Subcutaneous abdominal adipose tissue (tissue), 5 donors: ENCODE data around the gene CHST9.

ENCODE experiments used
- H3K27ac ChIP-seq: one replicate; pipeline ENCODE4 v1.7.0; 2013; ENCODE audit warnings: low read depth, mild to moderate bottlenecking, inconsistent platforms, low read length, moderate library complexity
- H3K27me3 ChIP-seq, 5 donors: one replicate each; pipeline ENCODE4 v1.7.0; 2013; ENCODE audit warnings: low read length in 5 of 5, inconsistent platforms in 1 of 5; ENCODE audit not compliant: control insufficient read depth in 5 of 5, insufficient read depth in 4 of 5
- H3K36me3 ChIP-seq, 5 donors: one replicate each; pipeline ENCODE4 v1.7.0; 2013; ENCODE audit warnings: low read length in 5 of 5; ENCODE audit not compliant: control insufficient read depth in 5 of 5, insufficient read depth in 5 of 5
- H3K4me1 ChIP-seq, 5 donors: one replicate each; pipeline ENCODE4 v1.7.0; 2013; ENCODE audit warnings: low read length in 5 of 5, mild to moderate bottlenecking in 3 of 5, moderate library complexity in 1 of 5; ENCODE audit not compliant: control insufficient read depth in 5 of 5, insufficient read depth in 5 of 5
- H3K4me3 ChIP-seq, 5 donors: one replicate each; pipeline ENCODE4 v1.7.0; 2013; ENCODE audit warnings: low read length in 5 of 5, low read depth in 1 of 5
- H3K9ac ChIP-seq, 5 donors: one replicate each; pipeline ENCODE4 v1.7.0; 2013; ENCODE audit warnings: low read length in 5 of 5, mild to moderate bottlenecking in 4 of 5, moderate library complexity in 3 of 5
- H3K9me3 ChIP-seq, 5 donors: one replicate each; pipeline ENCODE4 v1.7.0; 2013; ENCODE audit warnings: low read length in 5 of 5; ENCODE audit not compliant: control insufficient read depth in 5 of 5
- donor health status: healthy.
- donor health status: healthy.
- donor health status: healthy.
- donor health status: healthy.
- donor health status: healthy.

The CHST9 gene

GRCh38 chr18:27062802-27063201 lies 122.3 kb downstream of the CHST9 start:
- H3K4me3 ChIP-seq, result no peak overlapping the region
- peaks cover 0 to 3% (median 0%) of the 10 kb centered on the region in 5 donors for H3K4me1 ChIP-seq
- no peak overlapping the region for H3K9ac ChIP-seq
- no peaks in the 10 kb centered on the region for H3K27me3 ChIP-seq
- no peak overlapping the region for H3K27ac ChIP-seq
- H3K36me3 ChIP-seq, result no peaks in the 10 kb centered on the region
- no peaks in the 10 kb centered on the region for H3K9me3 ChIP-seq

GRCh38 chr18:27061488-27062095 lies 123.5 kb downstream of the CHST9 start:
- H3K4me3 ChIP-seq, result no peak overlapping the region

GRCh38 chr18:27057519-27058234 lies 127.4 kb downstream of the CHST9 start:
- Histone ChIP-seq H3K27me3 (no peaks in the 10 kb centered on the region), H3K4me1 (peaks cover 0 to 8% (median 0%) of the 10 kb centered on the region in 5 donors), H3K27ac (no peak overlapping the region), H3K36me3 (no peaks in the 10 kb centered on the region), H3K9me3 (no peaks in the 10 kb centered on the region), H3K9ac (no peak overlapping the region), H3K4me3 (peak overlapping the region in 1 of 5 donors; percentile 27)

More at GRCh38 chr18:27061488-27062095, 123.5 kb downstream of the CHST9 start:
- H3K36me3 ChIP-seq, result no peaks in the 10 kb centered on the region
- peaks cover 0 to 8% (median 0%) of the 10 kb centered on the region in 5 donors for H3K4me1 ChIP-seq
- H3K27ac ChIP-seq, result no peak overlapping the region
- no peaks in the 10 kb centered on the region for H3K27me3 ChIP-seq
- H3K9me3 ChIP-seq, result no peaks in the 10 kb centered on the region
- no peak overlapping the region for H3K9ac ChIP-seq

GRCh38 chr18:27054926-27055325 lies 130.2 kb downstream of the CHST9 start:
- H3K36me3 ChIP-seq, result no peaks in the 10 kb centered on the region
- H3K27ac ChIP-seq, result no peak overlapping the region
- H3K27me3 ChIP-seq, result no peaks in the 10 kb centered on the region
- no peak overlapping the region for H3K9ac ChIP-seq
- H3K4me1 ChIP-seq, result peaks cover 0 to 10% (median 0%) of the 10 kb centered on the region in 5 donors
- no peak overlapping the region for H3K4me3 ChIP-seq
- H3K9me3 ChIP-seq, result peaks cover 0 to 7% (median 0%) of the 10 kb centered on the region in 5 donors

- no peak overlapping the region for H3K9ac ChIP-seq
- H3K27me3 ChIP-seq, result no peaks in the 10 kb centered on the region
- H3K4me1 ChIP-seq, result peaks cover 0 to 3% (median 0%) of the 10 kb centered on the region in 5 donors
- H3K9me3 ChIP-seq, result peaks cover 0 to 7% (median 0%) of the 10 kb centered on the region in 5 donors
- no peak overlapping the region for H3K4me3 ChIP-seq
- no peaks in the 10 kb centered on the region for H3K36me3 ChIP-seq
- H3K27ac ChIP-seq, result no peak overlapping the region
These were observed 135.1 kb downstream of the CHST9 start for GRCh38 chr18:27049969-27050368.

- H3K4me1 ChIP-seq, result peaks cover 0 to 3% (median 0%) of the 10 kb centered on the region in 5 donors
- H3K27me3 ChIP-seq, result no peaks in the 10 kb centered on the region
- no peaks in the 10 kb centered on the region for H3K36me3 ChIP-seq
- H3K4me3 ChIP-seq, result no peak overlapping the region
- no peak overlapping the region for H3K9ac ChIP-seq
- no peaks in the 10 kb centered on the region for H3K9me3 ChIP-seq
- H3K27ac ChIP-seq, result no peak overlapping the region
These were observed 139.8 kb downstream of the CHST9 start for GRCh38 chr18:27045342-27045741.

GRCh38 chr18:27042177-27042576 lies 142.9 kb downstream of the CHST9 start:
- H3K36me3 ChIP-seq, result no peaks in the 10 kb centered on the region
- H3K9me3 ChIP-seq, result no peaks in the 10 kb centered on the region
- H3K27me3 ChIP-seq, result no peaks in the 10 kb centered on the region
- H3K4me1 ChIP-seq, result no peaks in the 10 kb centered on the region
- no peak overlapping the region for H3K4me3 ChIP-seq
- H3K27ac ChIP-seq, result no peak overlapping the region
- no peak overlapping the region for H3K9ac ChIP-seq

GRCh38 chr18:27040796-27041195 lies 144.3 kb downstream of the CHST9 start:
- no peak overlapping the region for H3K9ac ChIP-seq
- no peaks in the 10 kb centered on the region for H3K36me3 ChIP-seq
- no peaks in the 10 kb centered on the region for H3K9me3 ChIP-seq
- no peaks in the 10 kb centered on the region for H3K27me3 ChIP-seq
- H3K4me1 ChIP-seq, result no peaks in the 10 kb centered on the region
- no peak overlapping the region for H3K4me3 ChIP-seq
- no peak overlapping the region for H3K27ac ChIP-seq

GRCh38 chr18:27033722-27034121 lies 151.4 kb downstream of the CHST9 start:
- no peak overlapping the region for H3K4me3 ChIP-seq
- no peaks in the 10 kb centered on the region for H3K9me3 ChIP-seq
- H3K36me3 ChIP-seq, result no peaks in the 10 kb centered on the region
- H3K27ac ChIP-seq, result no peak overlapping the region
- no peak overlapping the region for H3K9ac ChIP-seq
- no peaks in the 10 kb centered on the region for H3K4me1 ChIP-seq
- no peaks in the 10 kb centered on the region for H3K27me3 ChIP-seq

GRCh38 chr18:27030421-27030820 lies 154.7 kb downstream of the CHST9 start:
- H3K4me3 ChIP-seq, result no peak overlapping the region
- H3K9ac ChIP-seq, result no peak overlapping the region
- no peaks in the 10 kb centered on the region for H3K27me3 ChIP-seq
- H3K9me3 ChIP-seq, result no peaks in the 10 kb centered on the region
- no peaks in the 10 kb centered on the region for H3K4me1 ChIP-seq
- H3K36me3 ChIP-seq, result no peaks in the 10 kb centered on the region
- H3K27ac ChIP-seq, result no peak overlapping the region
